ENCODE measurements around the gene AKT3.
"Not testable (repeated sequence)": the region's sequence is repeated elsewhere in the genome, so short reads cannot be mapped to it uniquely, and the experiment has no call there.

The AKT3 gene

GRCh38 chr1:243772361-243773050 is 77.5 kb downstream of the AKT3 start:
- DNase-seq: not testable (repeated sequence)

GRCh38 chr1:243770860-243771259 is 79.2 kb downstream of the AKT3 start:
- DNase-seq: no peak

- DNase-seq: no peak
Observed at GRCh38 chr1:243765676-243766075, 84.4 kb downstream of the AKT3 start.

- no peak for DNase-seq
Observed at GRCh38 chr1:243763806-243764205, 86.2 kb downstream of the AKT3 start.

- no peak for DNase-seq
Observed at GRCh38 chr1:243758647-243759046, 91.4 kb downstream of the AKT3 start.

- DNase-seq: no peak
Observed at GRCh38 chr1:243756529-243756928, 93.5 kb downstream of the AKT3 start.

GRCh38 chr1:243754348-243754747 is 95.7 kb downstream of the AKT3 start:
- DNase-seq: no peak

GRCh38 chr1:243751506-243751905 is 98.5 kb downstream of the AKT3 start:
- no peak for DNase-seq

GRCh38 chr1:243748706-243749283 is 101.2 kb downstream of the AKT3 start:
- DNase-seq: peak; percentile 78 to 80

- DNase-seq: no peak
Observed at GRCh38 chr1:243748227-243748626, 101.8 kb downstream of the AKT3 start.

- no peak for DNase-seq
Observed at GRCh38 chr1:243746751-243747150, 103.3 kb downstream of the AKT3 start.

GRCh38 chr1:243745356-243745755 is 104.7 kb downstream of the AKT3 start:
- no peak for DNase-seq

- DNase-seq: no peak
Observed at GRCh38 chr1:243742819-243743218, 107.2 kb downstream of the AKT3 start.

GRCh38 chr1:243740255-243740999 is 109.6 kb downstream of the AKT3 start:
- DNase-seq: no peak

GRCh38 chr1:243739335-243740003 is 110.6 kb downstream of the AKT3 start:
- DNase-seq: no peak

GRCh38 chr1:243738020-243738419 is 112.0 kb downstream of the AKT3 start:
- DNase-seq: no peak

GRCh38 chr1:243735457-243735856 is 114.6 kb downstream of the AKT3 start:
- no peak for DNase-seq

- peak; percentile 46 to 71 for DNase-seq
Observed at GRCh38 chr1:243734308-243734695, 115.7 kb downstream of the AKT3 start.

- no peak for DNase-seq
Observed at GRCh38 chr1:243733670-243734307, 116.3 kb downstream of the AKT3 start.

GRCh38 chr1:243732637-243733036 is 117.4 kb downstream of the AKT3 start:
- no peak for DNase-seq

- peak; percentile 83 to 87 for DNase-seq
Observed at GRCh38 chr1:243731974-243732625, 117.9 kb downstream of the AKT3 start.

- peak; percentile 89 to 98 for DNase-seq
Observed at GRCh38 chr1:243731301-243731891, 118.6 kb downstream of the AKT3 start.

Measured in AML-193 (cell line).